Measurements from ENCODE around the gene TBCA. TPM values are rescaled to one million over a fixed set of nuclear protein-coding genes. Genes with fewer than 3 reads are reported as not detected.

TBCA gene
- total RNA-seq, 2 donors from 2014 or later = 80.0 to 91.6 TPM

DNA sequence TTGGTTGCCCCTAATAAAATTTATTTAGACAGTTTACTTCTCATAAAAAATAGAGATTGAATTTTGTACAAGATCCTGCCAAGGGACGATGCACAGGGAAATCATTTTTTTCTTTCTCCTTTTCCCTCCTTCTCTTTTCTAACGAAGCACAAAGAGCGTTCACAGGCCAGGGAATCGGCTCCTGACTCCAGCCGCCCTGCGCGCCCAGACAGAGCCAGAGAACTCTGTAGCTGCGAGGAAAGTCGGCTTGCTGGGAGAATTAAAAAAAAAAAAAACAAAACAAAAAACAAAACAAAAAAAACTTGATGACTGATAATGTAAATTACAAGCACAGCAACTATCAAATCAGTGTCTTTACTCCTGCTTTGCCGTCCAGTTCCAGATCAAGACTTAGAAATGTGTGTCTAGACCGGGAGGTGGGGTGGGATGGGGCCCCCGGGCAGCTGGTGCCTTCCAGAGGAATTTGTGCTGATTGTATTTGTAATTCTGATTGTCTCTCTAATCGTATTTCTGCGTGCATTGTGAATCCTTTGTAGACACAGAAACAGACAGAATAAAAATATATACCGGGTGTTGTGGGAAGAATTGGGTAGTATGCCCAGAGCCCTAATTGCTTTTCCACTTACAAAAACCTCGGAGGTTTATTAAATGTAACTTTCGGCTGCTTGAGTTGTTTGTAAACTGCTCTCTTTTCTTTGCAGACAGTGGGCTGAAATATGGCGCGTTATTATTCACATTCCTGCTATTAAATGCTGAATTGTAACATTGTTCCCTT, 134.0 kb downstream of the TBCA start:
- Mint-ChIP-seq H3K27me3 (peaks cover 88% of the 10 kb centered on the region), H3K4me3 (no peak overlapping the region), H3K36me3 (ENCODE audit: low read depth) (peaks cover 3% of the 10 kb centered on the region), H3K4me1 (peaks cover 18% of the 10 kb centered on the region), H3K27ac (peak overlapping the region; percentile 61)
- H3K9me3 ChIP-seq (ENCODE audit: control insufficient read depth, low read length, poor library complexity, severe bottlenecking) = peaks cover 9% of the 10 kb centered on the region
- DNase-seq (no peak), ATAC-seq (no peak)

GRCh38 chr5:77641397-77641943, 134.7 kb downstream of the TBCA start:
- ATAC-seq (no peak), DNase-seq (no peak)
- Mint-ChIP-seq H3K36me3 (ENCODE audit: low read depth) (peaks cover 3% of the 10 kb centered on the region), H3K4me3 (no peak overlapping the region), H3K27me3 (peaks cover 84% of the 10 kb centered on the region), H3K27ac (peak overlapping the region; percentile 61), H3K4me1 (peaks cover 18% of the 10 kb centered on the region)
- H3K9me3 ChIP-seq (ENCODE audit: control insufficient read depth, low read length, poor library complexity, severe bottlenecking) = peaks cover 9% of the 10 kb centered on the region

Other genes with a start within 250 kb of the TBCA start
- not detected for gene OTP, start 137.6 kb downstream of the TBCA start, total RNA-seq